Spleen (tissue), 11 donors: Measurements from ENCODE around the gene SAC3D1. TPM values are rescaled to one million over a fixed set of nuclear protein-coding genes. Genes with fewer than 3 reads are reported as not detected.

Experiments
- DNase-seq: peaks from one replicate; pipeline ENCODE4 v3.0.0-alpha.2; 2020
- H3K27ac ChIP-seq, 8 donors: fragments of 200-600 bp; sonication (generic) in 7 of 8; 1 replicate in 4 of 8; 2 replicates in 4 of 8; pipeline versions ENCODE4 v1.5.0 to v1.8.0; 2016 to 2021; ENCODE audit warnings: inconsistent platforms in 4 of 8, mild to moderate bottlenecking in 4 of 8, moderate library complexity in 1 of 8
- H3K27me3 ChIP-seq, 7 donors: fragments of 200-600 bp; sonication (generic) in 6 of 7; replicated peaks in 1 of 7; 1 replicate in 4 of 7; 2 replicates in 3 of 7; pipeline versions ENCODE4 v1.5.0 to v1.8.0; 2016 to 2021; ENCODE audit warnings: inconsistent platforms in 3 of 7, mild to moderate bottlenecking in 1 of 7
- H3K36me3 ChIP-seq, 6 donors: fragments of 200-600 bp; sonication (generic) in 5 of 6; 1 replicate in 4 of 6; 2 replicates in 2 of 6; pipeline versions ENCODE4 v1.5.0 to v1.8.0; 2016 to 2021; ENCODE audit warnings: inconsistent platforms in 2 of 6
- H3K4me1 ChIP-seq, 6 donors: fragments of 200-600 bp; sonication (generic) in 5 of 6; 1 replicate in 3 of 6; 2 replicates in 3 of 6; pipeline versions ENCODE4 v1.5.0 to v1.8.0; 2016 to 2021; ENCODE audit warnings: inconsistent platforms in 3 of 6
- H3K4me3 ChIP-seq, 8 donors: fragments of 200-600 bp; sonication (generic) in 7 of 8; 1 replicate in 4 of 8; 2 replicates in 4 of 8; pipeline versions ENCODE4 v1.5.0 to v1.8.0; 2016 to 2021; ENCODE audit warnings: inconsistent platforms in 4 of 8, mild to moderate bottlenecking in 4 of 8, moderate library complexity in 2 of 8
- H3K9me3 ChIP-seq, 8 donors: fragments of 200-600 bp; sonication (generic) in 7 of 8; 1 replicate in 4 of 8; 2 replicates in 4 of 8; pipeline versions ENCODE4 v1.5.0 to v1.8.0; 2016 to 2021; ENCODE audit warnings: inconsistent platforms in 4 of 8
- CTCF ChIP-seq, 11 experiments: fragments of 200-600 bp in 7 of 11; fragments of 450-650 bp in 4 of 11; sonication (generic) in 4 of 11; IDR thresholded peaks in 8 of 11; conservative IDR thresholded peaks in 3 of 11; 1 replicate in 7 of 11; 2 replicates in 4 of 11; pipeline versions ENCODE4 v1.4.0 to v1.8.0; 2016 to 2021; ENCODE audit warnings: antibody characterized with exemption in 11 of 11, inconsistent platforms in 4 of 11, mild to moderate bottlenecking in 1 of 11
- POLR2A ChIP-seq, 3 donors: fragments of 450-650 bp; IDR thresholded peaks; one replicate each; pipeline ENCODE4 v1.5.1; 2017; ENCODE audit warnings: antibody characterized with exemption in 3 of 3, mild to moderate bottlenecking in 1 of 3
- POLR2AphosphoS5 ChIP-seq, 3 donors: sonication (generic); formaldehyde crosslinking; IDR thresholded peaks; one replicate each; pipeline ENCODE4 v1.5.1; 2017; ENCODE audit warnings: antibody characterized with exemption in 3 of 3
- WGBS, 5 donors: extraction: QIAGEN DNeasy Blood & Tissue Kit in 3 of 5; methylation state at CpG; one replicate each; pipeline versions ENCODE4 v1.1.5 to v1.1.7; 2013 to 2018; 5-methylcytosine and 5-hydroxymethylcytosine counted together
- intact Hi-C: fragments of 100-400 bp; cut with DNase I; formaldehyde crosslinking; loops from one replicate; pipeline ENCODE4 v1.15.0; 2023; ENCODE audit warnings: low total_unique reads
- polyA plus RNA-seq, 3 donors: library from polyadenylated mRNA; stranded (reverse); fragments of 200-250 nt; gene quantifications; one replicate each; pipeline ENCODE4 v1.2.1, GENCODE V29; 2013
- total RNA-seq, 7 donors: library from RNA; depleted of rRNA in 3 of 7; stranded (reverse); fragments of >200 nt in 3 of 7; fragmentation: NEBNext Ultra II Directional in 4 of 7; extraction: Animal tissue kit (Norgen Biotek cat#: 25700) in 4 of 7; gene quantifications; one replicate each; pipeline versions ENCODE4 v1.1.0 to v1.2.1, GENCODE V29; 2016 to 2021
- donor health status: healthy with polysubstance abuse.
- donor health status: DM: no; HTN: no; CAD: no; lungs with moderate emphysema.
- donor health status: DM: no; HTN: no; CAD: no.
- donor health status: Bipolar disorder and iron deficiency.
- donor health status: healthy.
- donor health status: DM: no; HTN: no; CAD: no.
- donor health status: DM: yes; HTN: yes; CAD: no.

The SAC3D1 gene
- total and polyA plus RNA-seq, 10 donors: 5.2 to 11.9 (median 6.8) TPM

- no peaks in the 10 kb centered on the region for H3K9me3 ChIP-seq
- H3K27ac ChIP-seq: no peak overlapping the region
- intact Hi-C loops: no loop called here
- DNase-seq: no peak
- H3K36me3 ChIP-seq: no peaks in the 10 kb centered on the region
- 60 to 81% (median 80%) methylated on average over 10 of the region's 10 CpGs for WGBS, 5 donors
- H3K4me1 ChIP-seq: no peaks in the 10 kb centered on the region
- H3K4me3 ChIP-seq: no peak overlapping the region
- TF ChIP-seq POLR2AphosphoS5 (IDR thresholded peaks at IDR 0.05) (no peak), POLR2A (IDR thresholded peaks at IDR 0.05) (no peak), CTCF (IDR thresholded peaks at IDR 0.05 in 8 of 11, conservative IDR thresholded peaks at IDR 0.05 in 3 of 11) (no peak)
- no peaks in the 10 kb centered on the region for H3K27me3 ChIP-seq
Observed at GRCh38 chr11:65067446-65067845, 26.4 kb downstream of the SAC3D1 start.

- no peaks in the 10 kb centered on the region for H3K4me1 ChIP-seq
- TF ChIP-seq CTCF (IDR thresholded peaks at IDR 0.05 in 8 of 11, conservative IDR thresholded peaks at IDR 0.05 in 3 of 11) (no peak), POLR2AphosphoS5 (IDR thresholded peaks at IDR 0.05) (no peak), POLR2A (IDR thresholded peaks at IDR 0.05) (no peak)
Observed at GRCh38 chr11:65069217-65069616, 28.2 kb downstream of the SAC3D1 start.

GRCh38 chr11:65071907-65072630 lies 31.1 kb downstream of the SAC3D1 start:
- 62 to 78% (median 71%) methylated on average over 4 of the region's 4 CpGs for WGBS, 5 donors
- peaks cover 0 to 9% (median 0%) of the 10 kb centered on the region in 6 donors for H3K36me3 ChIP-seq
- H3K27me3 ChIP-seq: no peaks in the 10 kb centered on the region
- intact Hi-C loops: no loop called here
- DNase-seq: no peak
- no peaks in the 10 kb centered on the region for H3K4me1 ChIP-seq
- H3K9me3 ChIP-seq: no peaks in the 10 kb centered on the region
- TF ChIP-seq POLR2A (IDR thresholded peaks at IDR 0.05): no peak
- no peak overlapping the region for H3K4me3 ChIP-seq
- no peak overlapping the region for H3K27ac ChIP-seq

More at GRCh38 chr11:65069217-65069616, 28.2 kb downstream of the SAC3D1 start:
- intact Hi-C loops: no loop called here
- H3K27ac ChIP-seq: no peak overlapping the region
- H3K27me3 ChIP-seq: no peaks in the 10 kb centered on the region
- no peaks in the 10 kb centered on the region for H3K9me3 ChIP-seq
- WGBS, 5 donors: 31 to 41% (median 34%) methylated on average over 9 of the region's 9 CpGs
- H3K4me3 ChIP-seq: no peak overlapping the region
- no peak for DNase-seq
- no peaks in the 10 kb centered on the region for H3K36me3 ChIP-seq

GRCh38 chr11:65072631-65072966 lies 31.6 kb downstream of the SAC3D1 start:
- Histone ChIP-seq H3K36me3 (peaks cover 0 to 14% (median 0%) of the 10 kb centered on the region in 6 donors), H3K4me3 (no peak overlapping the region), H3K4me1 (no peaks in the 10 kb centered on the region), H3K27ac (no peak overlapping the region), H3K27me3 (no peaks in the 10 kb centered on the region), H3K9me3 (no peaks in the 10 kb centered on the region)
- TF ChIP-seq CTCF (IDR thresholded peaks at IDR 0.05 in 8 of 11, conservative IDR thresholded peaks at IDR 0.05 in 3 of 11) (no peak), POLR2A (IDR thresholded peaks at IDR 0.05) (no peak), POLR2AphosphoS5 (IDR thresholded peaks at IDR 0.05) (no peak)
- DNase-seq: no peak
- intact Hi-C loops: no loop called here
- WGBS, 5 donors: 79 to 82% (median 79%) methylated on average over 1 of the region's 1 CpG
